GM12878 (cell line): ENCODE data around the gene LMTK2. TPM values are rescaled to one million over a fixed set of nuclear protein-coding genes. Genes with fewer than 3 reads are reported as not detected.

Experiments used
- ATAC-seq: fragments of 200-7000 bp; cut with Tn5 transposase; 3 replicates; pipeline ENCODE4 v1.9.1; 2020; ENCODE audit warnings: mild to moderate bottlenecking, moderate library complexity
- BruUV-seq: library from RNA; stranded (reverse); fragments of 400-500 nt; replicated peaks from 2 replicates; lab custom pipeline; 2021; lab: Mats Ljungman, UMichigan
- CTCF ChIA-PET: fragments of 300-600 bp; sonication (Branson Sonifier 250); formaldehyde crosslinking; extraction: SDS; loops from one replicate; lab custom pipeline; 2021; ENCODE audit warnings: inconsistent platforms; lab: Yijun Ruan, JAX
- POLR2A ChIA-PET: fragments of 350-600 bp; formaldehyde crosslinking; extraction: SDS; loops from one replicate; lab custom pipeline; 2021; ENCODE audit warnings: inconsistent platforms; lab: Charles Lee
- RAD21 ChIA-PET: fragments of 300-600 bp; sonication (Branson Sonifier 250); formaldehyde crosslinking; loops from one replicate; lab custom pipeline; 2023; ENCODE audit warnings: antibody characterized with exemption; ENCODE audit not compliant: unreplicated experiment; lab: Charles Lee
- SMC1A ChIA-PET: fragments of 300-600 bp; sonication (Branson Sonifier 250); formaldehyde crosslinking; loops from one replicate; lab custom pipeline; 2023; ENCODE audit not compliant: unreplicated experiment, uncharacterized antibody; lab: Charles Lee
- DNase-seq: peaks from one replicate; pipeline ENCODE4 v3.0.0-alpha.2; 2011; ENCODE audit warnings: low read depth, low spot score
- FAIRE-seq: peaks from 3 replicates; lab custom pipeline; 2011; peaks lifted over from hg19 to GRCh38; lab: Jason Lieb, UNC
- H2AFZ ChIP-seq: 2 replicates; pipeline ENCODE4 v1.6.0; 2011; ENCODE audit warnings: low read depth, low read length, control low read depth; ENCODE audit not compliant: control insufficient read depth
- H3K27ac ChIP-seq: 2 replicates; pipeline ENCODE4 v1.5.1; 2011; ENCODE audit warnings: control low read depth; ENCODE audit not compliant: control insufficient read depth, insufficient read depth
- H3K27me3 ChIP-seq, 2 experiments: replicated peaks in 1 of 2; 2 replicates each; pipeline versions ENCODE4 v1.6.0 to v1.6.1; 2011; ENCODE audit warnings: low read length in 1 of 2; ENCODE audit not compliant: control insufficient read depth in 2 of 2, insufficient read depth in 2 of 2
- H3K36me3 ChIP-seq, 2 experiments: 2 replicates each; pipeline ENCODE4 v1.5.1; 2011; ENCODE audit warnings: low read length in 1 of 2; ENCODE audit not compliant: control insufficient read depth in 2 of 2, insufficient read depth in 2 of 2
- H3K4me1 ChIP-seq: 2 replicates; pipeline ENCODE4 v1.6.1; 2011; ENCODE audit warnings: mild to moderate bottlenecking, low read length, moderate library complexity, mixed read lengths; ENCODE audit not compliant: control insufficient read depth, insufficient read depth
- H3K4me2 ChIP-seq: 2 replicates; pipeline ENCODE4 v1.6.0; 2011; ENCODE audit warnings: control low read depth; ENCODE audit not compliant: control insufficient read depth, insufficient read depth
- H3K4me3 ChIP-seq: fragments of 200-600 bp; sonication (generic); 2 replicates; pipeline ENCODE4 v1.5.1; 2016
- H3K79me2 ChIP-seq: 2 replicates; pipeline ENCODE4 v1.6.0; 2011; ENCODE audit warnings: low read length; ENCODE audit not compliant: control insufficient read depth, insufficient read depth
- H3K9ac ChIP-seq: 2 replicates; pipeline ENCODE4 v1.8.0; 2011; ENCODE audit warnings: low read length, control low read depth, mixed read lengths; ENCODE audit not compliant: control insufficient read depth, insufficient read depth
- H3K9me3 ChIP-seq: replicated peaks from 3 replicates; pipeline ENCODE4 v1.5.1; 2011; ENCODE audit warnings: mild to moderate bottlenecking, low read length; ENCODE audit not compliant: control insufficient read depth, insufficient read depth
- H4K20me1 ChIP-seq: 2 replicates; pipeline ENCODE4 v1.6.0; 2011; ENCODE audit not compliant: control insufficient read depth, insufficient read depth
- ASH2L ChIP-seq: fragments of 300-600, 200-600 bp; sonication (generic); IDR thresholded peaks from 2 replicates; pipeline ENCODE4 v1.6.1; 2017; ENCODE audit warnings: low read depth, mild to moderate bottlenecking, borderline replicate concordance
- ATF7 ChIP-seq: fragments of 450-650 bp; IDR thresholded peaks from 2 replicates; pipeline ENCODE4 v1.6.1; 2016; ENCODE audit warnings: low read depth, mild to moderate bottlenecking
- BACH1 ChIP-seq: fragments of 450-650 bp; IDR thresholded peaks from 2 replicates; pipeline ENCODE4 v1.6.1; 2017; ENCODE audit warnings: mild to moderate bottlenecking, borderline replicate concordance
- E2F4 ChIP-seq: IDR thresholded peaks from 2 replicates; pipeline ENCODE4 v1.6.1; 2012; ENCODE audit warnings: low read depth, low read length, improper control_type of control experiment
- E4F1 ChIP-seq: fragments of 450-650 bp; IDR thresholded peaks from 2 replicates; pipeline ENCODE4 v1.6.1; 2018; ENCODE audit warnings: borderline replicate concordance, mild to moderate bottlenecking; ENCODE audit not compliant: partially characterized antibody
- EED ChIP-seq: sonication (generic); IDR thresholded peaks from 2 replicates; pipeline ENCODE4 v1.6.1; 2016; ENCODE audit warnings: antibody characterized with exemption, low read depth
- GABPA ChIP-seq: IDR thresholded peaks from 2 replicates; pipeline ENCODE4 v1.6.1; 2014; ENCODE audit warnings: antibody characterized with exemption, low read depth, mild to moderate bottlenecking, inconsistent platforms
- HSF1 ChIP-seq: fragments of 150-350 bp; IDR thresholded peaks from 2 replicates; pipeline ENCODE4 v1.6.1; 2014; ENCODE audit warnings: mild to moderate bottlenecking, low read depth, low read length
- SIN3A ChIP-seq: IDR thresholded peaks from 2 replicates; pipeline ENCODE4 v1.6.1; 2012; ENCODE audit warnings: low read depth, low read length, improper control_type of control experiment
- SP1 ChIP-seq: IDR thresholded peaks from one replicate; pipeline ENCODE4 v1.6.1; 2011; ENCODE audit warnings: low read depth, low read length
- ZBTB11 ChIP-seq: fragments of 450-650 bp; formaldehyde crosslinking; IDR thresholded peaks from 2 replicates; pipeline ENCODE4 v1.5.0; 2022; ENCODE audit warnings: mild to moderate bottlenecking, missing genetic modification characterization
- ZSCAN29 ChIP-seq: fragments of 450-650 bp; IDR thresholded peaks from 2 replicates; pipeline ENCODE4 v1.6.1; 2017; ENCODE audit warnings: mild to moderate bottlenecking, moderate library complexity
- WGBS: methylation state at CpG from one replicate; pipeline ENCODE4 v1.1.6; 2016; ENCODE audit warnings: low lambda C conversion rate; ENCODE audit not compliant: insufficient replicate concordance, insufficient coverage; ENCODE audit errors: missing lambda C conversion rate; 5-methylcytosine and 5-hydroxymethylcytosine counted together
- in situ Hi-C: fragments of 300-500 bp; cut with MboI; formaldehyde crosslinking; loops from 9 replicates; pipeline ENCODE4 v1.14.3; 2018; ENCODE audit warnings: mixed read lengths
- intact Hi-C: fragments of 100-400 bp; cut with micrococcal nuclease; formaldehyde crosslinking; loops from one replicate; pipeline ENCODE4 v1.14.2; 2022; ENCODE audit not compliant: unreplicated experiment
- polyA plus RNA-seq, 11 experiments: library from polyadenylated mRNA; depleted of rRNA in 4 of 11; unstranded in 6 of 11; stranded (reverse) in 5 of 11; fragments of >200 nt; fragmentation: Nextera tagmentation in 4 of 11; fragmentation: Illumina TruSeq in 1 of 11; extraction: Ambion mirVana in 4 of 11; extraction: Trizol in 1 of 11; gene quantifications; 1 replicate in 1 of 11; 2 replicates in 10 of 11; pipeline versions ENCODE4 v1.2.1 to v1.2.3, GENCODE V29; 2011 to 2016; ENCODE audit warnings: inconsistent platforms in 2 of 11, missing spikeins in 2 of 11, low read depth in 1 of 11
- total RNA-seq, 4 experiments: library from RNA; depleted of rRNA in 3 of 4; stranded (reverse); fragments of >200 nt in 3 of 4; fragmentation: Illumina TruSeq in 1 of 4; extraction: Trizol in 1 of 4; gene quantifications; 2 replicates each; pipeline versions ENCODE4 v1.2.1 to v1.2.3, GENCODE V29; 2013 to 2021

The LMTK2 gene
- total and polyA plus RNA-seq, 10 of the 15 experiments (the other 5 are each of a cell fraction or from before 2014, with no cell fraction given) = 0.68 to 8.7 (median 4.6) TPM

- H3K4me1 ChIP-seq = no peaks in the 10 kb centered on the region
- ATAC-seq = no peak
- H3K79me2 ChIP-seq = no peaks in the 10 kb centered on the region
- ChIA-PET CTCF (no interaction called here), RAD21 (no interaction called here), SMC1A (no interaction called here), POLR2A (no interaction called here)
- H2AFZ ChIP-seq = no peak overlapping the region
- intact Hi-C loops (no loop called here), in situ Hi-C loops (no loop called here)
- H3K4me2 ChIP-seq = no peak overlapping the region
- no peak overlapping the region for H3K9ac ChIP-seq
- no peak for FAIRE-seq
- WGBS = 94% methylated on average over 17 of the region's 17 CpGs
- no peak for DNase-seq
- H3K4me3 ChIP-seq = no peak overlapping the region
- no peaks in the 10 kb centered on the region for H3K27me3 ChIP-seq
- no TSS peak for BruUV-seq
- H3K27ac ChIP-seq = no peak overlapping the region
- peaks cover 5 to 11% of the 10 kb centered on the region in 2 experiments; a peak in 3 of 4 replicates for H3K36me3 ChIP-seq
- H4K20me1 ChIP-seq = no peaks in the 10 kb centered on the region
- no peaks in the 10 kb centered on the region for H3K9me3 ChIP-seq
- TF ChIP-seq ZBTB11 (CRISPR knock-in tag) = no peak
- TF ChIP-seq E2F4 = no peak
- no peak for TF ChIP-seq HSF1
- no peak for TF ChIP-seq SIN3A
- no peak for TF ChIP-seq GABPA
- TF ChIP-seq SP1 = no peak
- TF ChIP-seq E4F1 = no peak
- TF ChIP-seq ZSCAN29 = no peak
- TF ChIP-seq EED = no peak
- TF ChIP-seq BACH1 = no peak
- TF ChIP-seq ATF7 = no peak
- TF ChIP-seq ASH2L = no peak
Measured at GRCh38 chr7:98209166-98209920, 102.7 kb downstream of the LMTK2 start.
